NCI-H128 (cell line): ENCODE results near the gene FFAR3.
"Not testable (repeated sequence)": the region's sequence is repeated elsewhere in the genome, so short reads cannot be mapped to it uniquely, and the experiment has no call there.

Experiments used
- DNase-seq: peaks from one replicate; lab custom pipeline; 2025; ENCODE audit not compliant: unreplicated experiment; lab: John Stamatoyannopoulos, UW

Gene FFAR3

GRCh38 chr19:35399948-35400772, 41.9 kb downstream of the FFAR3 start:
- no peak for DNase-seq

- DNase-seq: no peak
These were observed 42.5 kb downstream of the FFAR3 start for GRCh38 chr19:35400773-35401100.

- DNase-seq: not testable (repeated sequence)
These were observed 43.2 kb downstream of the FFAR3 start for GRCh38 chr19:35401416-35401815.

GRCh38 chr19:35403116-35403760, 45.0 kb downstream of the FFAR3 start:
- DNase-seq: no peak

- no peak for DNase-seq
These were observed 46.8 kb downstream of the FFAR3 start for GRCh38 chr19:35404879-35405622.

GRCh38 chr19:35407619-35408018, 49.4 kb downstream of the FFAR3 start:
- no peak for DNase-seq

- no peak for DNase-seq
These were observed 50.3 kb downstream of the FFAR3 start for GRCh38 chr19:35408284-35409171.

GRCh38 chr19:35409191-35409590, 50.9 kb downstream of the FFAR3 start:
- DNase-seq: no peak
